Sigmoid colon (tissue), 7 donors: Measurements from ENCODE around the gene PWP1. TPM values are rescaled to one million over a fixed set of nuclear protein-coding genes. Genes with fewer than 3 reads are reported as not detected.

Experiments used
- DNase-seq: peaks from one replicate; pipeline ENCODE4 v3.0.0-alpha.2; 2019
- H3K27ac ChIP-seq, 4 donors: fragments of 200-600 bp; sonication (generic); one replicate each; pipeline ENCODE4 v1.5.1; 2016 to 2019; ENCODE audit warnings: mild to moderate bottlenecking in 1 of 4
- H3K27me3 ChIP-seq, 3 donors: fragments of 200-600 bp; sonication (generic); one replicate each; pipeline ENCODE4 v1.5.1; 2019; ENCODE audit warnings: mild to moderate bottlenecking in 1 of 3
- H3K36me3 ChIP-seq, 4 donors: fragments of 200-600 bp; sonication (generic); one replicate each; pipeline ENCODE4 v1.5.1; 2016 to 2019
- H3K4me1 ChIP-seq, 4 donors: fragments of 200-600 bp; sonication (generic); one replicate each; pipeline ENCODE4 v1.5.1; 2017 to 2019
- H3K4me3 ChIP-seq, 4 donors: fragments of 200-600 bp; sonication (generic); one replicate each; pipeline ENCODE4 v1.5.1; 2017 to 2019; ENCODE audit warnings: mild to moderate bottlenecking in 2 of 4, moderate library complexity in 1 of 4
- H3K9me3 ChIP-seq, 4 donors: fragments of 200-600 bp in 3 of 4; sonication (generic) in 3 of 4; one replicate each; pipeline versions ENCODE4 v1.5.1 to v1.6.1; 2013 to 2019
- CTCF ChIP-seq, 4 experiments: fragments of 450-650 bp in 3 of 4; fragments of 200-600 bp in 1 of 4; IDR thresholded peaks; one replicate each; pipeline ENCODE4 v1.5.1; 2016 to 2019; ENCODE audit warnings: antibody characterized with exemption in 4 of 4, mild to moderate bottlenecking in 3 of 4, moderate library complexity in 2 of 4
- EP300 ChIP-seq, 4 donors: sonication (generic); formaldehyde crosslinking; IDR thresholded peaks; one replicate each; pipeline ENCODE4 v1.6.1; 2017; ENCODE audit warnings: antibody characterized with exemption in 4 of 4
- POLR2A ChIP-seq, 2 donors: fragments of 450-650 bp; IDR thresholded peaks; one replicate each; pipeline ENCODE4 v1.6.1; 2016; ENCODE audit warnings: antibody characterized with exemption in 2 of 2, mild to moderate bottlenecking in 2 of 2, moderate library complexity in 2 of 2
- POLR2AphosphoS5 ChIP-seq, 4 donors: sonication (generic); formaldehyde crosslinking; IDR thresholded peaks; one replicate each; pipeline ENCODE4 v1.6.1; 2017; ENCODE audit warnings: antibody characterized with exemption in 4 of 4
- WGBS, 2 donors: extraction: QIAGEN DNeasy Blood & Tissue Kit; methylation state at CpG; one replicate each; pipeline ENCODE4 v1.1.7; 2013; 5-methylcytosine and 5-hydroxymethylcytosine counted together
- intact Hi-C: fragments of 100-400 bp; cut with DNase I; formaldehyde crosslinking; loops from one replicate; pipeline ENCODE4 v1.15.1; 2023
- polyA plus RNA-seq, 3 donors: library from polyadenylated mRNA; stranded (reverse); fragments of 200-250 nt; gene quantifications; one replicate each; pipeline ENCODE4 v1.2.3, GENCODE V29; 2013
- total RNA-seq, 4 donors: library from RNA; depleted of rRNA; stranded (reverse); fragments of >200 nt; gene quantifications; one replicate each; pipeline ENCODE4 v1.1.0, GENCODE V29; 2016
- donor health status: healthy with polysubstance abuse.
- donor health status: Bipolar disorder and iron deficiency.
- donor health status: healthy.

The PWP1 gene
- total and polyA plus RNA-seq, 7 donors, result 15.3 to 98.3 (median 49.9) TPM

GRCh38 chr12:107760207-107760808 is 74.7 kb downstream of the PWP1 start:
- intact Hi-C loops, result loop anchor here (2.0 to 10.0 kb wide), 4 partner anchors 76 to 754 kb away; partner anchors contain the start of genes FICD and PWP1
- peak overlapping the region; percentile 66 to 80 (median 76) for H3K27ac ChIP-seq
- 1 to 3% methylated on average over 30 of the region's 30 CpGs for WGBS, 2 donors
- TF ChIP-seq POLR2A (IDR thresholded peaks at IDR 0.05) (no peak), CTCF (IDR thresholded peaks at IDR 0.05) (no peak), EP300 (IDR thresholded peaks at IDR 0.05) (no peak), POLR2AphosphoS5 (IDR thresholded peaks at IDR 0.05) (no peak)
- peak overlapping the region; percentile 84 to 94 (median 86) for H3K4me3 ChIP-seq
- H3K36me3 ChIP-seq, result peaks cover 4 to 29% (median 16%) of the 10 kb centered on the region in 4 donors
- H3K27me3 ChIP-seq, result no peaks in the 10 kb centered on the region
- no peaks in the 10 kb centered on the region for H3K9me3 ChIP-seq
- peak; percentile 69 for DNase-seq
- H3K4me1 ChIP-seq, result peaks cover 0 to 34% (median 25%) of the 10 kb centered on the region in 4 donors

- 0 to 1% methylated on average over 83 of the region's 83 CpGs for WGBS, 2 donors
- intact Hi-C loops, result loop anchor here (2.0 to 10.0 kb wide), 4 partner anchors 76 to 754 kb away; partner anchors contain the start of genes FICD and PWP1
- H3K27ac ChIP-seq, result peak within 1 kb of the TSS; percentile 67 to 80 (median 76)
Measured at GRCh38 chr12:107760809-107761501, 75.4 kb downstream of the PWP1 start, which contains the start of gene PRDM4. PRDM4 (minus strand) TSS chr12:107761137; CDS start chr12:107760515, 622 bp downstream.

GRCh38 chr12:107761502-107761904 is 75.9 kb downstream of the PWP1 start:
- intact Hi-C loops, result loop anchor here (2.0 to 10.0 kb wide), 4 partner anchors 77 to 753 kb away; partner anchors contain the start of genes FICD and PWP1
- Histone ChIP-seq H3K9me3 (no peaks in the 10 kb centered on the region), H3K4me3 (peak overlapping the region; percentile 84 to 94 (median 86)), H3K36me3 (peaks cover 0 to 17% (median 5%) of the 10 kb centered on the region in 4 donors), H3K27ac (peak overlapping the region; percentile 55 to 80 (median 72)), H3K27me3 (no peaks in the 10 kb centered on the region), H3K4me1 (peaks cover 0 to 34% (median 25%) of the 10 kb centered on the region in 4 donors)
- WGBS, 2 donors, result 3% methylated on average over 12 of the region's 12 CpGs
- TF ChIP-seq CTCF (IDR thresholded peaks at IDR 0.05), result no peak
- no peak for DNase-seq

More at GRCh38 chr12:107760809-107761501, 75.4 kb downstream of the PWP1 start, which contains the start of gene PRDM4:
- H3K9me3 ChIP-seq, result no peaks in the 10 kb centered on the region
- peak within 1 kb of the TSS; percentile 84 to 94 (median 86) for H3K4me3 ChIP-seq
- peaks cover 0 to 22% (median 11%) of the 10 kb centered on the region in 4 donors for H3K36me3 ChIP-seq
- TF ChIP-seq POLR2AphosphoS5 (IDR thresholded peaks at IDR 0.05) (peak; percentile 79 to 94 (median 92)), CTCF (IDR thresholded peaks at IDR 0.05) (peak in 1 of 4 experiments; percentile 29), EP300 (IDR thresholded peaks at IDR 0.05) (no peak), POLR2A (IDR thresholded peaks at IDR 0.05) (peak; percentile 46 to 54)
- peaks cover 0 to 34% (median 25%) of the 10 kb centered on the region in 4 donors for H3K4me1 ChIP-seq
- H3K27me3 ChIP-seq, result no peaks in the 10 kb centered on the region
- DNase-seq, result peak; percentile 97

Other genes with a start within 250 kb of the PWP1 start
- 10 to 100 TPM; 19.7 to 25.7 (median 23.0) TPM for gene PRDM4, start 75.3 kb downstream of the PWP1 start, total RNA-seq
- 10 to 100 TPM; 15.6 to 19.4 (median 18.7) TPM for gene PRDM4, start 75.3 kb downstream of the PWP1 start, polyA plus RNA-seq
- gene ASCL4, start 88.9 kb downstream of the PWP1 start, total RNA-seq, result not detected
- gene ASCL4, start 88.9 kb downstream of the PWP1 start, polyA plus RNA-seq, result under 1 TPM in 1 of 3 donors, not detected in 2; 0.06 TPM